ENCODE data around the gene NAA20. TPM values are rescaled to one million over a fixed set of nuclear protein-coding genes. Genes with fewer than 3 reads are reported as not detected.

Gene NAA20
- total RNA-seq, 1 experiment from 2014 or later: 88.2 TPM

DNA sequence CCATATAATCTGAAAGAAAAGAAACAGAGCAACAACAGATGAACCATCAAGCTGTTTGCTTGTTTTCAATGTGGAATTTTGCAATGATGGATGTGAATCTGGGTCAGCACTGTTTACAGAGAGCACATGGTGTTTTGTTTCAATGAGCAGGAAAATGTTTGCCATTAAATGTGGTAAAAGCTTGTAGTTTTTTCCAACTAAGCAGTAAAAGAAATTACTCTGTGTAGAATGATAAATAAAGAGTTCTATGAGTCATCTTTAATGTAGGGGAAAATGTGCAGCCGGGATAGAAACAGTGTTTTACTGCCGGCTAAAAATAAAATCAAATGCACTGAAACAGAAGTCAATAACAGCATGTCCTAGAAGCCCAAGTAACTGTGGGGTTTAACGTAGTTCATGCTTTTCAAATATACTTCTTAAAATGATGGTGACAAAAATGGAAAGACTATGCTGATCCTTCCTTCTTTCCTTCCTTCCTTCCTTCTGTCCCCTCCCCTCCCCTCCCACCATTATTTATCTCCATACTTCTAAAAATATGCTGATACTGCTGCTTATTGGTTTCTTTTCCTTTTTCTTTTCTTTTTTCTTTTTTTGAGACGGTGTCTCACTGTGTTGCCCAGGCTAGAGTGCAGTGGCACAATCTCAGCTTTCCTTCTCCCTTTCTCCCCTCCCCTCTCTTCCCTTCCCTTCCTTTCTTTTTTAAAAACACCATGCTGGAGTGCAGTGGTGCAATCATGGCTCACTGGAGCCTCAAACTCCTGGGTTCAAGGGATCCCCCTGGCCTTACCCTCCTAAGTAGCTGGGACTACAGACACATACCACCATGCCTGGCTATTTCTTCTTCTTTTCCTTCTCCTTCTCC is 6.3 kb upstream of the NAA20 start:
- in situ Hi-C loops (cut with HindIII; ENCODE audit: low sequenced_read_pairs): no loop called here
- DNase-seq (ENCODE audit: low spot score): peak; percentile 86

DNA sequence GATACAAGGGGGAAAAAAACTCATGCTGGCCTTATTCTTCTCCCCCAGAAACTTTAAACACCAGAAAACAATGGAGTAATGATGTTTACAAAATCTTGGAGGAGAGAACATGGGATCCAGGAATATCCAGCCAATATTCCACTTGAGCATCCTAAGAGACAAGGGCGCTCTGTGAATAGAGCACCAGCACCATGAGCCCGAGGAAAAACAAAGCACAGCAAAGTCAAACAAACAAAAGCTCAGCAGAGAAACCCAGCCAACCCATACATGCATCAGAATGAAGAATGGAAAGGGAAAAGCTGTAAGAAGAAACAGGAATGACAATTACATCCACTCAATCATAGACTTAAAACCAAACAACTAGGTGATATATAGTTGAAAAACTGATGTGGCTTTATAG is 4.6 kb upstream of the NAA20 start:
- in situ Hi-C loops (cut with HindIII; ENCODE audit: low sequenced_read_pairs): no loop called here
- no peak for DNase-seq (ENCODE audit: low spot score)

DNA sequence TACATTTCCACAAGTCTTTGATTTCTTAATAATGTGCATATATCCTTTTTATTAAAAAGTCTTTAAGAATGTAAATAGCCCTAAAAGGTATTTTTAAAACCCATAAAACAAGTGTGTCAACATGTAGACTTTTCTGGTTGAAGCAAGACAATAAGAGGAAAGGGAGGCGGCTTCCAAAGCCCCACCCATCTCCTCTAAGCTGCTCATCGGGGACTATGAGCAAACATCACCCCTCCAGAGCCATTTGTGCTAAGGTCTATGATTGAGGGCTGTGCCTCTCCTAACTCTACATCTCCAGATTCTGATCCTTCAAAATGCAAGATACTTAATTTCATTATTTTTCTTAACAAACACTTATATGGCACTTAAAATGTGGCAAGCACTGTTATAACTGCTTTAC is 2.5 kb upstream of the NAA20 start:
- no peak for DNase-seq (ENCODE audit: low spot score)
- in situ Hi-C loops (cut with HindIII; ENCODE audit: low sequenced_read_pairs): no loop called here

DNA sequence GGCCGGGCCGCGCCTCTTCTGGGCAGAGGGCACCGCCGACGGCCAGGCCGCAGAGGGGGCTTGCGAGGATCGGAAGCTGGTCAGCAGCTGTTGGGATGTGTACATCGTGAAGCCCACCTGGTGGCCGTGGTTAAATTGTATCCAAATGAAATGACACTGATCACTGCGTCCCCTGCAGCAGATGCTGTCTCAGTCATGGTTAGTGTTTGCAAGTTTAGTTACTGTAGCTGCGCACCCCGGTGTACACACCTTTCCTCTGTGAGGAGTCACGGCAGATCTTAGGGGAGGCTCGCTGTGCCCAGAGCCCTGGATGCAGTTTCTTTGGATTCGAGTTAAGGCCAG is 653 bp downstream of the NAA20 start:
- in situ Hi-C loops (cut with HindIII; ENCODE audit: low sequenced_read_pairs): no loop called here
- no peak for DNase-seq (ENCODE audit: low spot score)

DNA sequence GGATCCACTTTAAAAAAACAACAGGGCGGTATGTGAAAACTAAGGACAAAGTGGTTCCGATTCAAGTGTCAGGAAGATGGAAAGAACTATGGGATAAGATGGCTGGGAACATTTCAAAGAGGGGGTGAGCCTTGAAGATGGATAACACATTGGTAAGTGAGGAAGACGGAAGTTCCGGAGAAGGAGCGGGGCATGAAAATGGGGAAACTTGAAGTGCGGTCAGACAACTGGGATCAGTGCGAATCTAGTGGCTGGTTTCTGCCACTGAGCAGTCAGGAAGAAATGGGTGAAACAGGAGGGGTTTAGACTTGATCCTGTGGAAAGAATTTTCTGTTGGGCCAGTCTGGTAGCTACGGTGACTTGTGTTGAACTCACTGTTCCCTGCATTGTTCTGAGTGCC is 1.2 kb downstream of the NAA20 start:
- in situ Hi-C loops (cut with HindIII; ENCODE audit: low sequenced_read_pairs): no loop called here
- DNase-seq (ENCODE audit: low spot score): no peak

DNA sequence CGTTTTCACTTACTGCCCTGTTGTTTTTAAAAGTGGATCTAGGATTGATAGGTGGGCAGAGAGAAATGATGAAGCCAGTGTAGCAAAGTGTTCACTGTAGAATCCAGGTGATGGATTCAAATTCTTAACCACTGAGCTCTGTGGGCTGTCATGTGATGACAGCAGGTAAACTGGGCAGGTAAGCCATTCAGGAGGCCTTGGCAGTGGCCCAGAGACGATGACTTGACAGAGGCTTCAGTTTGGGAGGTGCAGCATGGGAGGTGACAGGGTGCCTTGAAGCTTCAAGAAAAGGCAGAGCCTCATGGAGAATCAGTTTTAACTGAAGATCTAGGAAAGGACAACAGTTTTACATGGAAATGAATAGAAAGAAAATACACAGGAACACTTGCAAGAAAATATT is 2.0 kb downstream of the NAA20 start:
- in situ Hi-C loops (cut with HindIII; ENCODE audit: low sequenced_read_pairs): no loop called here
- no peak for DNase-seq (ENCODE audit: low spot score)

DNA sequence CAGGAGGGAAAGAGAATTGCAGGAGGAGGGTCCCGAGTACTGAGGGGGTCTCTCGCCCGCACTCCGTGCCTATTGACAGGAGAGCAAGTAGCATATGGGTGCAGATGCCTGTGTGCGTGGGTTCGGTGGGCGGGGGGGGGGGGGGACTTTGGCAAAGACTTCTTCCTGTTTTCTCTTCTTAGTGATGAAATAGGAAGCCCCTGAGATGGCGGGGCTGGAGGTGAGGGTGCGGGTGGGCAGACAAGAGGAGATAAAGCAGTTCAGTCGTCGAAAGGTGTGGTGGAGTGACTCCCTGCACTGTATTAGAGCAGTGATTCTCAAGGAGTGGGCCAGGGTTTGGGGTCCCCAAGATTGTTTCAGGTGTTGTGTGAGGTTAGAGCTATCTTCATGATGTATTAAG is 3.7 kb downstream of the NAA20 start:
- DNase-seq (ENCODE audit: low spot score): no peak
- in situ Hi-C loops (cut with HindIII; ENCODE audit: low sequenced_read_pairs): no loop called here

DNA sequence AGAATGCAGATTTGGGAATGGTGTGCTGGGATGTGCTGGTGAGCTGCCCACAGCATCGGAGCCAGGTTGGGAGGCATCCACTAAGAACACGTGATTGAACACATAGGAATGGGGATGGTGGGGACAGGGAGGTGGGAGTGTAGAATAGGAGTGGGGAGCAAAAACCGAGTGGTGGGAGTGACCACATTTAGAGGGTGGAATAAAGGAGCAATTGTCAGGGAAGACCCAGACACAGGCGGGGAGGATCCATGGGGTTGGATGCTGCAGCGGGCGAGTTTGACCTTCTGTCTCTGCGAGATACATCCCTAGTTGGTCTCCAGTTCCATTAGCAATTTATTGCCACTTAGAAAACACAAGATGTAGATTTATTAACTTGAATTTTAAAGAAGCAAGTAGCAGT is 4.7 kb downstream of the NAA20 start:
- in situ Hi-C loops (cut with HindIII; ENCODE audit: low sequenced_read_pairs): no loop called here
- no peak for DNase-seq (ENCODE audit: low spot score)

DNA sequence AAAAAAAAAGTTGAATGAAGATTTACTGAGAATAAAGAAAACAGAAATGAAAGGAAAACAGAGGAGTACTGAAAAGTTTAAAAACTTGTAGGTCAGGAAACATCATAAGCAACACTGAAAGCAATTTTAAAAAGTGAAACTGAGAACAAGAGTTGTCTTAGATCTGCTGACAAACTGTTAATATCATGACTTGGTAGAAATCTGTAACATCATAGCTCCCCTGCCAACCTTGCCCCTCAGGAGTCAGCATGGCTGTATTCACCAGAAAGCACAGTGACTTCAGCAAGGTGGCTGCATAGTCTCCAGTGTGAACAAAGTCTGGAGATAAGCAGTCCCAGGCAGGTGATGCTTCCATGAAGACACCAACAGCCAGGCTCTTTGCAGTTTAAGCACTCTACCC is 5.3 kb downstream of the NAA20 start:
- DNase-seq (ENCODE audit: low spot score): no peak
- in situ Hi-C loops (cut with HindIII; ENCODE audit: low sequenced_read_pairs): no loop called here

DNA sequence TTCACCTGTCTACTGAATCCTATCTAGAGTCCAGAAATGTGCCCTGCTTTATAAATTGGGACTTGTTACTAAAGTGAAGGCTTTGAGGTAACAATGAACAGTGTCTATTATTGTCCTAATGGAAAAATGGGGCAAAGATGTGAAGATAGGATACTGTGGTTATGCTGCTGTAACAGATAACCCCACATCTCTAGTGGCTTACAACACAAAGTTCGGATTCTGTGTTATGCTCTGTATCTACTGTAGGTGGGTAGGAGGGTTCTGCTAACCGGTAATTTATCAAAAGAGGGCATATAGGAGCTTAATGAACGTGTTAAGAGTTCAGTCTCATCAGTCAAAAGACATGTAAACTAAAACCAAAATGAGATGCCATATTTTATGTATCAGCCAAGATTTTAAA is 6.2 kb downstream of the NAA20 start:
- DNase-seq (ENCODE audit: low spot score): no peak
- in situ Hi-C loops (cut with HindIII; ENCODE audit: low sequenced_read_pairs): no loop called here

DNA sequence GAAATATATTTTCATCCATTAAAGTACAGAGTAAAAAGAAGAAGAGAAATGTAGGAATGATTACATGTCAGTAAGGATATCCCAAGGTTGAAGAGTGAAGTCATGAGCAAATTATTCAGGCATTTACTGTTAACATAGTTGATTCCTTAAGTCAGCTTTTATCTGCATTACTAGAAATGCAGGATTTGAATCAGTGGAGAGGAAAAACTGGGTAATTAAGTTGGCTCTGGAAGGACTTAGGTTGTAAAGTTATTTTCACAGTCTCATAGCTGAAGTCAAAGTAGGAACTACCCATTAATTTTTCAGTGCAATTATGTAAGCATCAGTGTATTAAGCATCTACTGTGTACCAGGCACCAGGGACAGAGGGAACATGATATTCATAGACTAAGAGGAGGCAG is 7.8 kb downstream of the NAA20 start:
- in situ Hi-C loops (cut with HindIII; ENCODE audit: low sequenced_read_pairs): no loop called here
- DNase-seq (ENCODE audit: low spot score): no peak

DNA sequence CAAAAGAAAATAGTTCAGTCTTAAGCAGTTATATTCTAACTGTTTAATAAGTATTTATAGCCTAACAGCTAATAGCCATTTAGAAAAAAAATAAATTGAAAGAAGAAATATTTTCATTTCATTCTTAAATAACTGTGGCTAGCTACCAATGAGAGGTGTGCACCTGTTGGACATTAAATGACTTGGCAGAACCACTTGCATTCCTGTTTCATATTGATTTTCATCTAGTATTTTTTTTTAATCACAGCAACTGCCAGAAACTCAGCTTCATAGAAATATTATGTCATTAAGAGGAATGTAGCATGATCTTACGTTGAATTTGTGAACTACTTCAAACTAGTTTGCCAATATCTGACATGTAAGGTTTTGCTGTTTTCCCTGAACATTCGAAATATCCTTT is 10.1 kb downstream of the NAA20 start:
- in situ Hi-C loops (cut with HindIII; ENCODE audit: low sequenced_read_pairs): no loop called here
- DNase-seq (ENCODE audit: low spot score): no peak

DNA sequence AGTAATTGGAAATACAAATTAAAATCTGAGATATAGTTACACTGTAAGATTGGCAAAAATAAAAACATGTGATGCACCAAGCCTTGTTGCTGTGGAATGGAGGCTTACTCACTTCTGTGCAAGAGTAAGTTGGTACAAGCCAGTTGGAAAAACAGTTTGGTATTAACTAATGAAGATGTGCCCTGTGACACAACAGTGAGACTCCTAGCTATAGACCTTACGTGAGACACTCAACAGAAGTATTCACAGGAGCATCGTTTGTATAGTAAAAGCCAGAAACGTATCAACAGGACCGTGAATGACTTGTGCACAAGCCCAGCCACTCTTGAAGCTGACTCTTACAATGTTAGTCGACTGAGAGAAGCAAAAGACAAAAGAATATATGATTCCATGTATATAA is 14.6 kb downstream of the NAA20 start:
- DNase-seq (ENCODE audit: low spot score): no peak
- in situ Hi-C loops (cut with HindIII; ENCODE audit: low sequenced_read_pairs): no loop called here

DNA sequence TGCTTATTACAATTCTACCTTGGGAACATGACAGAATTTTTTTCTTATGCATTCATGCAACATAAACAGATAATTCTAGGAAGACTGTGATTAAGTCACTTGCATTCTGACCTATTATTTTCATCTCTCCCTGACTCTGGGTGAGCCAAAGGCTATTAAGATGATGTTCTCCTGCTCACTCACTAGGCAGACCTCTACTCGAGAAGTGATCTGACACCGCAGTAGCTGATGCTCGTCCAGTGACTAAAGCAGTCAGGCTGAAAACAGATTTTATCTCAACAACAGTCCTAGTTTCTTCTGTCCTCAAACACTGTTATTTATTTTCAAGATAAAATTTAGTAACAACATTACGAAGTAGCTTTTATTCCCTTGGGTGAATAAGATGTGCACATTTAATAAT is 17.3 kb downstream of the NAA20 start:
- in situ Hi-C loops (cut with HindIII; ENCODE audit: low sequenced_read_pairs): no loop called here
- no peak for DNase-seq (ENCODE audit: low spot score)

DNA sequence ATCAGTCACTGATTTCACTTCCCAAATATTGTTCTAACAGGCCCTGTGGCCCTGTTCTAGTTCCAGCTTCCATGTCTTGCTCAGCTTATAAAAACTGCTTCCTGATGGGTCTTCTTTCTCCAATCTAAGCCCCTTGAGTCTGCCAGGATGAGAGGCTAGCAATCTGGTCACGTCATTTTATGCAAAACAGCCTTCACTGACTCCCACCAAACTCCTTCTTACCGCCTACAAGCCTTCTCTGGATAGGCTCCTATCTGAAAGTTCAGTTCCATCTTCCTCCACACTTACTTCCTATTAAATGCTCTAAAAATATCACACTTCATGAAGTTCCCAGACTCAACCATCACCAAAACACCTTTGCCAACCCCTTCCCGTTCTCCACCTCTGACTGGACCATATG is 19.6 kb downstream of the NAA20 start:
- no peak for DNase-seq (ENCODE audit: low spot score)
- in situ Hi-C loops (cut with HindIII; ENCODE audit: low sequenced_read_pairs): no loop called here

DNA sequence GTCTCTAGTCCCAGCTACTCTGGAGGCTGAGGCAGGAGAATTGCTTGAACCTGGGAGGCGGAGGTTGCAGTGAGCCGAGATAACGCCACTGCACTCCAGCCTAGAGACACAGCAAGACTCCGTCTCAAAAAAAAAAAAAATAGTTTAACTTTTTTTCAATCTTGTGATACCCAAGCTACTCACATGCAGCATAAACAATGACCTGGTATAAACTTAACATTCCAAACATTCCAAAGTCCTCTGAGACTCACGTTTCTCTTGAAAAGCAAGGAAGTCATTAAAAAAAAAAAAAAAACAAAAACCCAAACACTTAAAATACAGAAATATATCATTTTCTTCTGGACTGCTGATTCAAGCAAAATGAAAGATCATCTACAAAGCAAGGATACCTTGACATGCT is 20.8 kb downstream of the NAA20 start:
- no peak for DNase-seq (ENCODE audit: low spot score)
- in situ Hi-C loops (cut with HindIII; ENCODE audit: low sequenced_read_pairs): no loop called here

DNA sequence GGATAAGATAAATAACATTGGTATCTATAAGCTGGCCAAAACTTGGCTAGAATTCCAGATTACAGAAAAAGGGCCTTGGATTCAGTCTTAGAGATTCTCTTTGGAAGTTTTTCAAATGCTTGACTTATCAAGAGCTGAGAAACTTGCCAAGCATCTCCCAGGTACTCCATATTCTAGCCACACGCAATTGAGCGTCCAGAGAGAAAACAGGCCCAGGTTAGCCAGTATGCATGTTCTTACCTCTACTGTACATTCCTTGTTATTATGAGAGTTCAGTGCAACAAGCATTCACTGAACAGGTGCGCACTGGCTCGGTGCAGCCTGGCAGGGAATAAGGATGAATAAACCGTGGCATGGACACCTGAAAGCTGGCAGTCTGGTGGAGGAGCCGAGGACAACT is 21.4 kb downstream of the NAA20 start:
- DNase-seq (ENCODE audit: low spot score): no peak
- in situ Hi-C loops (cut with HindIII; ENCODE audit: low sequenced_read_pairs): no loop called here

DNA sequence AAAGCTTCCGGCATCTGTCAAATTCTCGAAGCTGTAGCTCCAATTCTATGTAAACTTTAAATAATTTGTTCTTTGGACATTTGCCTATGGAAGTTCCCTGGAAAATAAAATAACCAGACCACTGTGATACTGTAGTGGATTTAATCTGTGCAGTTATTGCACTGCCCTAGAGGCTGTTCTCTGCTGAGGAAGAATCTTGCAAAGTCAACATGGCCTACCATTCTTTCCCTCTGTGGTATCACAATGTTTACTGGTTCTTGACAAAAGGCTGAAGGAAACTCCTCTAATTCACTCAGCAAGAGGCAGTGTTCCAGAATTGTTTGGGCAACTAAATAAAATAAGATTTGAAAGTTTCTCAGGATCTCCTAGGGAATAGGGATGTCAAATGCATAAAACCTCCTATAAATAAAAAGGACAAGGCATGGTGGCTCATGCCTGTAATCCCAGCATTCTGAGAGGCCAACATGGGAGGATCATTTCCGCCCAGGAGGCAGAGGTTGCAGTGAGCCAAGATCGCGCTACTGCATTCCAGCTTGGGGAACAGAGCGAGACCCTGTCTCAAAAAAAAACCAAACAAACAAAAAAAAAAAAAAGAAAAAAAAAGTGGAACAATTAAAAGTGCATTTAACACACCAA is 22.7 kb downstream of the NAA20 start:
- no peak for DNase-seq (ENCODE audit: low spot score)
- in situ Hi-C loops (cut with HindIII; ENCODE audit: low sequenced_read_pairs): no loop called here

DNA sequence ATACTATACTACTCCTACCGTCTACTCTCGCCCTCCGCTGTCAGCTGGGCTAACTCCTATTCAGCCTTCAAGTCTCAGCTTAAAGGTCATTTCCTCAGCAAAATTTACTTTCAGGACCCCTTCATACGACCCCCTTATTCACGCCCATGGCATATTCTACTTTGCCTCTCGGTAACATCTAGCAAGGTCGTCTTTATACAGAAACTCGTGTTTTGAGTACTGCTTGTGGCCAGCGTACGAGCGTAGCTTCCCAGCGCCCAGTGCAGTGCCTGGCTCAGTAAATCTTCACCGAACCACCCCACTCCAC is 34.6 kb downstream of the NAA20 start:
- DNase-seq (ENCODE audit: low spot score): no peak
- in situ Hi-C loops (cut with HindIII; ENCODE audit: low sequenced_read_pairs): no loop called here

DNA sequence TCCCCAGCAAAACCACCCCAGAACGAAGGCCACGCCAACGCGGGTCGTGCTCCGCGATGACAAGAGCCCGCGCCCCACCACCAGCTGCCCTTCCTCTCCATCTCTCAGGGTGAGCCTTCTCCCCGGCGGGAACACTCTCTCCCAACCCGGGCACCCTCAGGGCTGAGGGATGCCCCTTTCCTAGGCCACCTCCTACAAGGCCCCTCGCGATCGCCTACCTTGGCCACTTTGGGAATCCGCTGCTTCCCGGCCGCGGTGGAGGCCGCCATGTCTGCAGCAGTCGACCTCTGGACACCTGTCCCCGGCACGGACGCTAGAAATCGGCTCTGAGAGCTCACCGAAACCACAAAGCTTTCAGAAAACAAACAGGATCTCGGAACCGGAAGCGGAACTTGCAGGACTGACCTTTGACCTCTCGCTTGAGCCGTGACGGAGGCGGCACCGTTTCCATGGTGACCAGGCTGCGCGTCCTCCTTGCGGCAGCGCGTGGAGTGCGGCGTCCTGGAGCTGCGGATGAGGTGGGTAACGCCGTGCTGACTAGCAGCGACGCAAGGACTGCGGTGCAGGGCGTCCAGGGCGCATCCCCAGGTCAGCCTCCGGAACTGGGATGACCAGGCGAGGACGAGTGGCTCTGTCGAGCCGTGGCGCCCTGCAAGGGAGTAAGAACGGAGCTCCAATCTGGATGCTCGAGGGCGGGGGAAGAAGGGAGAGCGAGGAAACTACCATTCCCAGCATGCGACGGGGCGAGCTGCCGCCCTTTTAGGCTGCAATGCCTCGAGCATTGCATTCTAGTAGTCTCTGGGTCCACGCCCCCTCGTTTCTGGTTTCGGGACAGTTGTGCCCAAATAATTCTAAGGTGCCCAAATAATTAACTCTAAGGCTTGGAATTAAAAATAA is 35.2 kb downstream of the NAA20 start, which contains the start of the genes CFAP61 and CRNKL1:
Gene CFAP61, plus strand, starts transcription at position 459 of the 897 bp plus-strand sequence. CDS start 4,122 bp downstream, outside the sequence.
Gene CRNKL1, minus strand, starts transcription at position 393 of the 897 bp plus-strand sequence. Its CDS starts 124 bp downstream, at position 269.
- peak; percentile 96 for DNase-seq (ENCODE audit: low spot score)
- in situ Hi-C loops (cut with HindIII; ENCODE audit: low sequenced_read_pairs): no loop called here

Data from G401 (cell line).